Activated T-helper 1 cell treated with anti-CD3 and anti-CD28 coated beads, Interleukin-12 subunit alpha, Interleukin-12 subunit beta, Interleukin-2, Interleukin-4 antibody, amounts not matched to agents 30 ng/mL and 10 ng/mL and 1 ng/mL, durations not matched to agents 14 hours and 24 hours and 36 hours (primary cell): ENCODE measurements around the gene CEP112. TPM values are rescaled to one million over a fixed set of nuclear protein-coding genes. Genes with fewer than 3 reads are reported as not detected.

Source experiments
- DNase-seq: peaks from one replicate; pipeline ENCODE4 v3.0.0; 2021; ENCODE audit warnings: low spot score
- H3K27ac Mint-ChIP-seq: one replicate; pipeline ENCODE4 v1.8.0; 2021; ENCODE audit warnings: mild to moderate bottlenecking, mixed read lengths
- H3K27me3 Mint-ChIP-seq: one replicate; pipeline ENCODE4 v1.8.0; 2022; ENCODE audit warnings: mild to moderate bottlenecking, moderate library complexity, mixed read lengths; ENCODE audit not compliant: insufficient read depth
- H3K36me3 Mint-ChIP-seq: one replicate; pipeline ENCODE4 v1.8.0; 2021; ENCODE audit warnings: low read depth, mixed read lengths
- H3K4me1 Mint-ChIP-seq: one replicate; pipeline ENCODE4 v1.8.0; 2021; ENCODE audit warnings: low read depth, mixed read lengths
- H3K4me3 Mint-ChIP-seq: one replicate; pipeline ENCODE4 v1.8.0; 2021; ENCODE audit warnings: mild to moderate bottlenecking, moderate library complexity, mixed read lengths
- H3K9me3 Mint-ChIP-seq: one replicate; pipeline ENCODE4 v1.8.0; 2021; ENCODE audit warnings: mixed read lengths
- intact Hi-C: fragments of 100-400 bp; cut with micrococcal nuclease; formaldehyde crosslinking; loops from one replicate; pipeline ENCODE4 v1.15.1; 2024
- total RNA-seq: library from RNA; stranded (reverse); gene quantifications from 2 replicates; pipeline ENCODE4 v1.2.3, GENCODE V29; 2022

CEP112 gene
- total RNA-seq, 1 donor from 2014 or later, result 1.7 TPM

DNA sequence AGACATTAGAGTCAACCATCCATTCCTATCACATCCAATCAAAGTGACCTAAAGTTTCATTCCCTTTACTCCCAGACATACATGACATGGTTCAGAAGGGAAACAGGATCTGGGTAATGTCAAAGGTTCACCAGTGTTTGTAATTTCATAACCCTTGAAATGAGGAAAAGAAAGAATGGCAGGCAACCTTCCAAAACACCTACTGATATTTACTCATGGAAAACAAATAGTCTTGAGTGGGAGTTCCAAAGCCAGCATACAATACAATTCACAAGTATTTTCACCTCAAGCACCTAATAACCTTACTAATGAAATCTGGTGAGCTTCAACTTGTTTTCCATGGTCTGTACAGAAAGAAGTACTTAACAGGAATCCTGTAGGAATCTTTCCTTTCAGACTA is 557.9 kb downstream of the CEP112 start:
- no peak overlapping the region for H3K4me3 Mint-ChIP-seq
- no peak for DNase-seq
- no peaks in the 10 kb centered on the region for H3K9me3 Mint-ChIP-seq
- no peaks in the 10 kb centered on the region for H3K36me3 Mint-ChIP-seq
- no peak overlapping the region for H3K27ac Mint-ChIP-seq
- intact Hi-C loops, result no loop called here
- no peaks in the 10 kb centered on the region for H3K4me1 Mint-ChIP-seq
- peaks cover 3% of the 10 kb centered on the region for H3K27me3 Mint-ChIP-seq

DNA sequence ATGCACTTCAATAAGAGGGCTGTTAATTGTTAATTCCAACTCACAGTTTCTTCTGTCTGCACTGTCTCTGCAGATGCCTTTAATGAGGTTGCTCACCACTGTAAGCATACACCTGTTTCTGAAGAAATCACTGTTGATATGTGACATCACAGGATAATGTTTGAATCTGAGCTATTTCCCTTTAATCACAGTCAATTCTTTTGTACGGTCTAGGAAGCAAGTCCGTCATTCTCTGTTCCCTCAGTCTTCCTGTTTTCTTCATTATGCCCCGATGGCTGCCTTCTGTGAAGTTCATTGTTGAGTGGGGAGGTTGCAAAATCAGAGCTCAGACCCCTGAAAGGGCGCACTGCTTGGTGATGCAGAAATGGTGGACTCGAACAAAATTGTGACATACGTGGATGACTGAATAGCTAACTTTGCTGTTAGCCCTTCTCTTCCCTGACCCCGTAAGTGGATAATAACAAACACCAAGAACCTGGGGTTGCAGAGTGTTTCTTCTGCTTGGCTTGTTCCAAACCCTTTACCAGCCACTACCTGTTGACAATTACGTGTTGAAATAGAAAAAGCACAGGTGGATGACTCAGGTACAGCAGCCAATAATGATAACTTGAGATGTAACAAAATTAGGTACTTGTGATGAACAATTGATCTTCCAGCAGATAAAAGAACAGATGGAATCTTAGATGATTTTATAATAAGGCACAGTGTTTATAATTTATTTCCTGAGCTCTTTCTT is 558.6 kb downstream of the CEP112 start:
- Mint-ChIP-seq H3K4me3 (no peak overlapping the region), H3K27me3 (peaks cover 3% of the 10 kb centered on the region), H3K9me3 (no peaks in the 10 kb centered on the region), H3K27ac (no peak overlapping the region), H3K4me1 (no peaks in the 10 kb centered on the region), H3K36me3 (no peaks in the 10 kb centered on the region)
- no peak for DNase-seq
- intact Hi-C loops, result no loop called here

DNA sequence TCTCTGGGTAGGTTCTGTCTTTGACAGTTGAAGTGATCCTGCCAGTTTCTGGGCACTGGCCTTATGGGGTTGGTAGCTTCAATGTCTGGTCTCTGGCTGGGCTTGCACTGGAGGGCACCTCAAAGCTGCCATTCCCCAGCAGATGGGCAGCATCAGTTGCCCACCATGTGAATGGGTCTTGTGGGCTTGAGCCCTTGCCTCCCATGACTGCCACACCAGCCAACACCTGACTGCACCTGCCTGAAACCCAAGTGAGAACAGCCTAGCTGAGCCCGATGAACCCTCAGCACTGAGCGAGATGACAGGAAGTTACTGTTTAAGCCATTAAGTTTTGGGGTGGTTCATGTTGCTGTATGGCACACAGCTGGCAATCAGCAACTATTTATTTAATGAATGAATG is 561.4 kb downstream of the CEP112 start:
- no peaks in the 10 kb centered on the region for H3K36me3 Mint-ChIP-seq
- no peak overlapping the region for H3K4me3 Mint-ChIP-seq
- no peak for DNase-seq
- no peak overlapping the region for H3K27ac Mint-ChIP-seq
- peaks cover 3% of the 10 kb centered on the region for H3K27me3 Mint-ChIP-seq
- H3K9me3 Mint-ChIP-seq, result no peaks in the 10 kb centered on the region
- H3K4me1 Mint-ChIP-seq, result no peaks in the 10 kb centered on the region
- intact Hi-C loops, result no loop called here

DNA sequence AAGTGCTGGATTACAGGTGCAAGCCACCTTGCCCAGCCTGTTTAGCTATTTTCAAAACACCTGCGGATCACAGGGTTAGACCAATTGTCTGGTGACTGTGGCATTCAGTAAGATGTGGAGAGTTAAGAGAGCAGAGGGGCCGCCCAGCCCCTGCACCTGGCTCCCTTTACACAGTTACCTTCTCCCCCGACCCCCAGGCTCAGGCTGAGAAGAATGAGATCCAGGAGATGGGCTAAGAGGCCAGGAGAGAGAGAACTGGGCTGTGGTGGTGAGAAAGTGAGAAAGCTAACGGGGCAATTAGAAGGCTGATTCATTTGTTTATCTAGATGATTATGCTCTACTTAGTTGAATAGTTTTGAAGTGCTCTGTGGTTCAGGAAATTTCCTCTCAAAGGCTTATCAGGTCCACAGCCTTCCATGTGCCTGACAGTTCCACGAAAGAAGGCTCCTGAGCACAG is 562.7 kb downstream of the CEP112 start:
- Mint-ChIP-seq H3K9me3 (no peaks in the 10 kb centered on the region), H3K4me1 (no peaks in the 10 kb centered on the region), H3K4me3 (no peak overlapping the region), H3K27me3 (no peaks in the 10 kb centered on the region), H3K27ac (no peak overlapping the region), H3K36me3 (no peaks in the 10 kb centered on the region)
- DNase-seq, result no peak
- intact Hi-C loops, result no loop called here

DNA sequence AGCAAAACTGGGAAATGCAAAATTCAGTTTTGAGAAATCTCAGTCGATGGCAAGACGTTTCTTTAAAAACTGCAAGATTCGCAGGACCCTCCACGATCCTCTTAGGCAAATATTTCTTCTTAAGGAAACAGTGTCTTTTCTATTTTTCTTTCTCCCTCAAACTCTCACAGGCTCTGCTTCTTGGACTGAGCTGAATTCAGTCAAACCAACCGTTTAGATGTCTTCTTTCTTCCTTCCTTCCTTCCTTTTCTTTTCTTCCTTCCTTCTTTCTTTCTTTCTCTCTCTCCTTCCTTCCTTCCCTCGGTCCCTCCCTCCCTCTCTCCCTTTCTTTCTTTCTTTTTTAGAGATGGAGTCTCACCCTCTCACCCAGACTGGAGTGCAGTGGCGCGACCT is 563.3 kb downstream of the CEP112 start:
- no peak for DNase-seq
- intact Hi-C loops, result no loop called here
- Mint-ChIP-seq H3K4me3 (no peak overlapping the region), H3K4me1 (no peaks in the 10 kb centered on the region), H3K27me3 (no peaks in the 10 kb centered on the region), H3K27ac (no peak overlapping the region), H3K9me3 (no peaks in the 10 kb centered on the region), H3K36me3 (no peaks in the 10 kb centered on the region)

DNA sequence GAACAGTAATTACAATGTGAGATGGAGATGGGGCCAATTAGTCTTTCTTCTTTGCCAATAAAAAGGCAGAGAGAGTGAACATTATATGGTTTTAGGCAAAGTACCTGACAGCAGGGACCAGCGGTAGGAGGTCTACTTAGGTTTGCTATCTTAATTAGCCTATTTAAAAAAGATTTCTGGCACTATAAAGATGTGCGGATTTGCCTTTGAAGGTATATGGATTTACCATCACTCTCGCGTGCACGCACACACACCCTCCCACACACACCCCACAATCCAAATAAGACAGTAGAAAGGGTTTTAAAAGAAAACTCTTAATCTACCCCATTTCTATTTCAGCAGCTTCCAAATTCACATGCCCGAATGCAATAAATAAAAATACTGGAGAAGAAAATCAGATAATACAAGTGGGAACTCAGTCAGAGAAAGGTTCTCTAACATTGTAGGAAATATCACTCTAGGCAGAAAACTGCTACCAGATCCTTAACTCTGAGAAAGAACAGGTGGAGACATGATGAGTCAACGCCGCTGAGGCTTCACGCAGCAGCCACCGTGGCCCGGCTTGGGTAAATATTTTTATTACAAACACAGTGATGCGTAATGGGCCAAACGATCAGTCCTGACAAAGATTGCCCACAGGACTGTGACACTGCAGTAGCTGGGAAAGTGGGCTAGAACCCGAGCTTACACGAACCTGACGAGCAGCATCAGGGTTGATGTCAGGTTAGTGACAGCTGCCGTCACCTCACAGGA is 563.9 kb downstream of the CEP112 start:
- no peak for DNase-seq
- no peaks in the 10 kb centered on the region for H3K9me3 Mint-ChIP-seq
- no peak overlapping the region for H3K27ac Mint-ChIP-seq
- no peaks in the 10 kb centered on the region for H3K36me3 Mint-ChIP-seq
- H3K27me3 Mint-ChIP-seq, result no peaks in the 10 kb centered on the region
- no peaks in the 10 kb centered on the region for H3K4me1 Mint-ChIP-seq
- no peak overlapping the region for H3K4me3 Mint-ChIP-seq
- intact Hi-C loops, result no loop called here

DNA sequence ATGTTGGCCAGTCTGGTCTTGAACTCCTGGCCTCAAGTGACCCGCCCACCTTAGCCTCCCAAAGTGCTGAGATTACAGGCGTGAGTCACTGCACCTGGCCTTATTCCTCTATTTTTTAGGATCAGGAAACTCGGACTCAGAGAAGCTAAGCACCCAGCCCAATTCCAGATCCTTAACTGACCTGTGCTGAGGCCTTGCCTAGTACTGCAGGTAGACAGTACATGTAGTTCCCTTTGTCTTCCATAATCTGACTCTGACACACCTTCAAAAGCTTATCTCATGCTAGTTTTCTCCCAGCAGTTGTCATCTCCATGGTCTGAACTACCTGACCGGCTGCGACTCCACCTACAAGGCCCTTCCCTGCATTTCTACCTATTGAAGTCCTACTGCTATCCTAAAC is 564.8 kb downstream of the CEP112 start:
- Mint-ChIP-seq H3K4me1 (no peaks in the 10 kb centered on the region), H3K36me3 (no peaks in the 10 kb centered on the region)

DNA sequence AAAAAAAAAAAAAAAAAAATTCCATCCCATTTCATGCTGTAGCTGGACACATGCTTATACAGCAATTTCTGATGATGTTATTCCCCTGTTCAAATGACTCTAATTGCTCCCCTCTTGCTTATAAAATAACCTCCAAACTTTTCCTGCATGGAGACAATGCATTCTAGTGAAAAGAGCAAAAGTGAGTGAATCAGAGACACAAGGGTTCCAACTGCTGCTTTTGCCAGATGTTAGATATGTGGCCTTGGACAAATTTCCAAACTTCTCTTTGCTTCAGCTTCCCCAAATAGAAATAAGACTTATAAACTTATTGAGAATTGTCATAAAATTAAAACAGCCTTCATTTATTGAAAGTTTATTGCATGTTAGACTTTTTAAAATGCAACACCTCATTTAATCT is 565.5 kb downstream of the CEP112 start:
- no peak for DNase-seq
- no peaks in the 10 kb centered on the region for H3K4me1 Mint-ChIP-seq
- no peak overlapping the region for H3K4me3 Mint-ChIP-seq

More for the DNA sequence above, 564.8 kb downstream of the CEP112 start:
- Mint-ChIP-seq H3K9me3 (no peaks in the 10 kb centered on the region), H3K27ac (no peak overlapping the region), H3K27me3 (no peaks in the 10 kb centered on the region), H3K4me3 (no peak overlapping the region)
- intact Hi-C loops, result no loop called here
- DNase-seq, result no peak

DNA sequence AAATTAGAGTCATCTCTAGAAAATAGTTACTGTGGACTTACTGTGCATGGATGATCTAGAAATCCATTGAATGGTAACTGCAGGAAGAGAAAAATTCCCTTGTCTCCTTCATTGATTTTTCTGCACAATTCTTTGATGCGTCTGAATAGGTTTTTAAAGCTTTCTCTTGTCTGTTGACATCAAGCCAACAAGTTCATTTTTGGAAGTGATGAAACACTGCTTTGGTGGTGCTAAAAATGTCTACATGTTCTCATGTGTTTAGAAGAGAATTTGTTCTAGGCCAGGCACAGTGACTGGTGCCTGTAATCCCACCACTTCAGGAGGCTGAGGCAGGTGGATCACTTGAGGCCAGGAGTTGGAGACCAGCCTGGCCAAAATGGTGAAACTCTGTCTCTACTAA is 573.4 kb downstream of the CEP112 start:
- H3K4me1 Mint-ChIP-seq, result no peaks in the 10 kb centered on the region
- no peaks in the 10 kb centered on the region for H3K36me3 Mint-ChIP-seq
- no peaks in the 10 kb centered on the region for H3K9me3 Mint-ChIP-seq
- H3K27me3 Mint-ChIP-seq, result peaks cover 3% of the 10 kb centered on the region
- H3K4me3 Mint-ChIP-seq, result no peak overlapping the region
- H3K27ac Mint-ChIP-seq, result no peak overlapping the region
- intact Hi-C loops, result no loop called here
- no peak for DNase-seq

More for the DNA sequence above, 565.5 kb downstream of the CEP112 start:
- Mint-ChIP-seq H3K27ac (no peak overlapping the region), H3K27me3 (no peaks in the 10 kb centered on the region), H3K36me3 (no peaks in the 10 kb centered on the region), H3K9me3 (no peaks in the 10 kb centered on the region)
- intact Hi-C loops, result no loop called here

DNA sequence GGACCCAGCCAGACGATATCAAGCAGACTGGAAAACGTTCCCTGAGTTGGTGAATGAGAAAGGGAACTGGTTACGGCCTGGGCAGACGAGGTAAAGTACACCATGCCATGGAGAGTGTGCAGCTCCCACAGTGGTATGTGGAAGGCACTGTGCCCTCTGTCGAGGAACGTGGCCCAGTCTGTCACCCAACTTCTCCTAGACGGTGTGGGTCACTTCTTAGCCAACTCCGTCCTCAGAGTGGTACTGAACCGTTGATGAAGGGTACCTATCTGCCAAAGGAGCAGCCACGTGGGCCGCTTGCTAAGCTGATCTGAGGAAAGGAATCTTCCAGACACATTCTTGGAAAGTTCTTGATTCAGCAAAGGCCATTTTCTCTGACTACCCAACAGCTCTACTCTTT is 574.4 kb downstream of the CEP112 start:
- H3K4me3 Mint-ChIP-seq, result no peak overlapping the region
- no peaks in the 10 kb centered on the region for H3K36me3 Mint-ChIP-seq
- H3K4me1 Mint-ChIP-seq, result no peaks in the 10 kb centered on the region
- no peak for DNase-seq
- H3K27ac Mint-ChIP-seq, result no peak overlapping the region
- intact Hi-C loops, result no loop called here
- H3K9me3 Mint-ChIP-seq, result no peaks in the 10 kb centered on the region
- H3K27me3 Mint-ChIP-seq, result peaks cover 3% of the 10 kb centered on the region

DNA sequence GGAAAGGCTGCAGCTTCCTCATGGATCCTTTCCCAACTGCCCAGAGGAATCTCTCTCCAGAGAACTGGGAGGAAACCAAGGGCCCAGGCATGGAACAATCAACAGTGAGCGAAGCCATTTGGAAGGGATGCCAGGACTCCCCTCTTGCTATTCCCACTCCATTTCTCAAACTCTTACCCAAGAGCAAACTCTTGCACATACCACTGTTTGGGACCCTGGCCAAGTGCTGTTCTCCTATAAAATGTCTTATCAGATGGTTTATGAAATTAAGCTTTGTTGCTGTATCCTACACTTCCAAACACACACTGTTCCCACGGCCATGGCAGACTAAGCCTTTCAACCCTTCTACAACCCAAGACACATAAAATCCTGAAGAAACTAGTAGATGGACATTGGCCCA is 582.2 kb downstream of the CEP112 start:
- Mint-ChIP-seq H3K27me3 (no peaks in the 10 kb centered on the region), H3K4me3 (no peak overlapping the region), H3K36me3 (no peaks in the 10 kb centered on the region), H3K9me3 (no peaks in the 10 kb centered on the region), H3K4me1 (no peaks in the 10 kb centered on the region), H3K27ac (no peak overlapping the region)
- no peak for DNase-seq
- intact Hi-C loops, result no loop called here

DNA sequence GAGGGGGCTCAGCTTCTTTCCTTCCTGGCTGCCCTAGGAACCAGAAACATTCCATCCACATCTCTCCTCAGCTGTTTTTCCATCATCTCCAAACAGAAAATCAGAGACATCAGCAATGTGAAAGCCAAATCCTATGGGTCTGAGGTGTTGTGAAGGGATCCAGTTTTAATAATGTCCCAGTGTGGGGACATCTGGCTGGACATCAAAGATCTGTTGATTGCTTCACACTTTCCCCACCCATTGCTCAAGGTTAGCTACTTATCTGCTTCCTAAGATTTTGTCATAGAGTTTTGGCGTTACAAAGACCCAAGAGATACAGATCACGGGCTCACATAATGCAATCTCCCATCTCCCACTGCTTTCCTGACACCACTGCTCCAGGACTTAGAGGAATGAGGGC is 582.6 kb downstream of the CEP112 start:
- Mint-ChIP-seq H3K9me3 (no peaks in the 10 kb centered on the region), H3K4me1 (no peaks in the 10 kb centered on the region), H3K36me3 (no peaks in the 10 kb centered on the region), H3K27me3 (no peaks in the 10 kb centered on the region), H3K4me3 (no peak overlapping the region), H3K27ac (no peak overlapping the region)
- no peak for DNase-seq
- intact Hi-C loops, result no loop called here

DNA sequence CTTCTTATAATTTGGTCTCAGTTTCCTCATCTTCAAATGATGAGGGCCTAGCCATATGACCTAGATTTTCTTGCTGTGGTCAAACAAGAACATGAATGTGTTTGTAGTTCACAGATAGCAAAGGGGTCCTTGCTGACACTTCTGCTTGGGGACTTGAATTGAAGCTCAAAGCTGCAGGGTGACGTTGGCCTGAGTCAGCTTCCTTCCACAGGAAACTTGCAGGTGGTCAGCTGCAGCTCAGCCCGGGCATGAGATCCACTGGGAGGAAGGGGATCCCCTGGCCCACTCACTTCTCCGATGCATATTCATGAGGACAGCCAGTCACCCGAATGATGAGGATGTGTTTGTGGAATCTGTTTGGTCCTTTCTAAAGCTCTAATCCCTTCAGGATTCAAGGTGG is 587.9 kb downstream of the CEP112 start:
- intact Hi-C loops, result no loop called here
- no peak for DNase-seq
- Mint-ChIP-seq H3K27ac (no peak overlapping the region), H3K4me3 (no peak overlapping the region), H3K9me3 (no peaks in the 10 kb centered on the region), H3K36me3 (no peaks in the 10 kb centered on the region), H3K4me1 (no peaks in the 10 kb centered on the region), H3K27me3 (peaks cover 5% of the 10 kb centered on the region)
